Measurements from ENCODE around the gene THSD4. TPM values are rescaled to one million over a fixed set of nuclear protein-coding genes. Genes with fewer than 3 reads are reported as not detected.

THSD4 gene
- total and polyA plus RNA-seq, 7 donors = 1.4 to 7.8 (median 2.2) TPM

DNA sequence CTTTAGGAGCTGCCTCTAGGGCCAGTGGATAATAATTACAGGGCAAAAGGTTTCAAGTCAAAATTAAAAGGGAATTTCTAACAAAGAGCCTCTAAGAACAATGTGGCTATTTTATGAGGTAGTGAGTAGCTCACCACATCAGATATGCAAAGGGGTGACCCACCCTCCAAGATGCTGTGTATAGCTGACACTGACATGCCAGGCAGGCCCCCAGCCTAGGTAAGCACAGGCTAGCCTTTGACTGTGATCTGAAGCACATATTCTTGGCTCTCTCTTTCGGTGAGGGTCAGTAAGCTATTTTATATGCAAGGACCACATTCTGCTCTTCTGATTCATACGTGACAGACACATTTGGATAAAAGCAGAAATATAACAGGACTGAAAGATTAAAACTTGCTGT, 2.8 kb upstream of the THSD4 start:
- H3K9me3 ChIP-seq = no peaks in the 10 kb centered on the region
- peaks cover 0 to 12% (median 0%) of the 10 kb centered on the region in 3 donors for H3K27me3 ChIP-seq
- TF ChIP-seq POLR2AphosphoS5 (IDR thresholded peaks at IDR 0.05) (no peak), EP300 (IDR thresholded peaks at IDR 0.05) (no peak), POLR2A (IDR thresholded peaks at IDR 0.05) (no peak)
- TF ChIP-seq, protein P1, sequence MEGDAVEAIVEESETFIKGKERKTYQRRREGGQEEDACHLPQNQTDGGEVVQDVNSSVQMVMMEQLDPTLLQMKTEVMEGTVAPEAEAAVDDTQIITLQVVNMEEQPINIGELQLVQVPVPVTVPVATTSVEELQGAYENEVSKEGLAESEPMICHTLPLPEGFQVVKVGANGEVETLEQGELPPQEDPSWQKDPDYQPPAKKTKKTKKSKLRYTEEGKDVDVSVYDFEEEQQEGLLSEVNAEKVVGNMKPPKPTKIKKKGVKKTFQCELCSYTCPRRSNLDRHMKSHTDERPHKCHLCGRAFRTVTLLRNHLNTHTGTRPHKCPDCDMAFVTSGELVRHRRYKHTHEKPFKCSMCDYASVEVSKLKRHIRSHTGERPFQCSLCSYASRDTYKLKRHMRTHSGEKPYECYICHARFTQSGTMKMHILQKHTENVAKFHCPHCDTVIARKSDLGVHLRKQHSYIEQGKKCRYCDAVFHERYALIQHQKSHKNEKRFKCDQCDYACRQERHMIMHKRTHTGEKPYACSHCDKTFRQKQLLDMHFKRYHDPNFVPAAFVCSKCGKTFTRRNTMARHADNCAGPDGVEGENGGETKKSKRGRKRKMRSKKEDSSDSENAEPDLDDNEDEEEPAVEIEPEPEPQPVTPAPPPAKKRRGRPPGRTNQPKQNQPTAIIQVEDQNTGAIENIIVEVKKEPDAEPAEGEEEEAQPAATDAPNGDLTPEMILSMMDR (IDR thresholded peaks at IDR 0.05) = no peak
- no peak for DNase-seq
- no peak overlapping the region for H3K27ac ChIP-seq
- intact Hi-C loops (cut with DNase I) = no loop called here
- H3K4me1 ChIP-seq = peaks cover 0 to 7% (median 6%) of the 10 kb centered on the region in 4 donors
- 93 to 94% methylated on average over 2 of the region's 2 CpGs for WGBS, 2 donors
- no peaks in the 10 kb centered on the region for H3K36me3 ChIP-seq
- H3K4me3 ChIP-seq = no peak overlapping the region

DNA sequence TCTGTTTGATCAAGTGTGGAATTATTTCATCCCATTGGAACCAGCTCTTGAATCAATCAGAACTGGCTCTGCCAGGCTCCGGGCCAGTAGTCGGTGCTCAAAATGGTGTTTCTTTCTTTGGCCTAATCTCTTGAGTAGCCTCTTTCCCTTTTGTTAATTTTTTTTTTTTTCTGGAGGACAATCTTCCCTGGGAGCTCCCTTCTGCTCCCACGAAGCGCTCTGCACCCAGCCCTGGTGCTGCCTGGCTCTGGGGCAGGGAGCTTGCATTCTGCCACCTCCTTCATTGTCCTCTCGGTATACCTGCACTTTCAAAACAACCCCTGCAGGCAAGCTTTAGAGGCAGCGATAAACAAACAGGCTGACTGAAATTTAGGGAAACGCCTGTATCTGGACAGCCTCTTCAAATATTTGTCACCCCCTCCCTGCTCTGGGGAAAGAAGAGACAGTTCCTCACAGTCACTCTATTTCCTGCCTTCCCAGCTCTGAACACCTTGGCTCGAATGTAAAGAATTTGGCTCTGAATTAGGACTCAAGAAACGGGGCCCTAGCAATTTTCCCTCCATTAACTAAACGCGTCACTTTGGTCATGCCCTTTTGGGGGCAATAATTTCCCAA, 1.1 kb upstream of the THSD4 start:
- H3K27me3 ChIP-seq = peaks cover 0 to 19% (median 0%) of the 10 kb centered on the region in 3 donors
- no peaks in the 10 kb centered on the region for H3K9me3 ChIP-seq
- peaks cover 0 to 7% (median 6%) of the 10 kb centered on the region in 4 donors for H3K4me1 ChIP-seq
- no peak for TF ChIP-seq EP300 (IDR thresholded peaks at IDR 0.05)
- TF ChIP-seq POLR2AphosphoS5 (IDR thresholded peaks at IDR 0.05) = no peak
- TF ChIP-seq POLR2A (IDR thresholded peaks at IDR 0.05) = no peak
- TF ChIP-seq, protein P1 (IDR thresholded peaks at IDR 0.05) = no peak
- H3K27ac ChIP-seq = no peak overlapping the region
- DNase-seq = no peak
- intact Hi-C loops (cut with DNase I) = no loop called here
- 73 to 76% methylated on average over 11 of the region's 11 CpGs for WGBS, 2 donors
- H3K36me3 ChIP-seq = no peaks in the 10 kb centered on the region
- no peak overlapping the region for H3K4me3 ChIP-seq

DNA sequence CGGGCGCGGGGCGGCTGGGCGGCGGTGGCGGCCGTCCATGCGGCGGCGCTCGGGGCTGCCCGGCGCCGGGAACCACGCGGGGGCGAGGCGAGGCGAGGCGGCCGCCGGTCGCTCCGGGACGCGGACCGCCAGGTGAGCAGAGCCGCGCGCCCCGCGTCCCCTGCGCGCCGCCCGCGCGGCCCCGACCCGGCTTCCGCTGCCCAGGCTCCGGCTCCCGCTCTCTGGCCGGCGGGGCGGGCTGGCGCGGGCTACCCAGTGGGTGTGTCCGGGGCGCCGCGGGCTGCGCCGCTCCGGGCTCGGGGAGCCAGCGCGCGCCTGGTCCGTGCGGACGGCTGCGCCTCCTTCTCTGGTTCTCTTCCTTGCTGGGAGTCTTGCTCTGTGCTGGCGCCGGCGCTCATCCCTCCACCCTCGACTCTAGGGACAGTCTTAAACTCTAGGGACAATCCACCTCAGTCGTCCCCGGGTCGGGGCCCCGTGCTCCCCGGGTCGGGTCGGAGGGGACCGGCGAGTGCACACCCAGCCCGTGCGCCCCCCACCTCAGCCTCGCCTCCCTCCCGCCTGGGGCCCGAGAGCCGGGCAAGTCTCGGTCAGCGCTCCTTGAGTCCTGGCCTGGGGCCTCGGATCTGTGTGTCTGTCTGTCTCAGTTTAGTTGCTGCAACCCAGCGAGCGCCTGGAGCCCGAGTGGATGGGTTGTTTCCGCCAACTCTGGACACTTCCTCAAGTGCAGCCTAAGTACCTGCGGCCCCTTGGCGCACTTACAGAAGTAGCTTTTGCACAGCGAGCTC, 488 bp downstream of the THSD4 start:
- peaks cover 0 to 7% (median 6%) of the 10 kb centered on the region in 4 donors for H3K4me1 ChIP-seq
- no peak for TF ChIP-seq EP300 (IDR thresholded peaks at IDR 0.05)
- no peak for TF ChIP-seq POLR2A (IDR thresholded peaks at IDR 0.05)
- TF ChIP-seq, protein P1 (IDR thresholded peaks at IDR 0.05) = no peak
- no peak for TF ChIP-seq POLR2AphosphoS5 (IDR thresholded peaks at IDR 0.05)
- peak overlapping the region; percentile 9 to 53 (median 44) for H3K4me3 ChIP-seq
- no peaks in the 10 kb centered on the region for H3K9me3 ChIP-seq
- intact Hi-C loops (cut with DNase I) = loop anchor here (1.0 kb wide), 1 partner anchor 324 kb away; no protein-coding TSS in a partner anchor
- H3K27ac ChIP-seq = no peak overlapping the region
- WGBS, 2 donors = 0 to 1% methylated on average over 93 of the region's 93 CpGs
- peaks cover 0 to 20% (median 0%) of the 10 kb centered on the region in 3 donors for H3K27me3 ChIP-seq
- DNase-seq = no peak
- H3K36me3 ChIP-seq = no peaks in the 10 kb centered on the region

DNA sequence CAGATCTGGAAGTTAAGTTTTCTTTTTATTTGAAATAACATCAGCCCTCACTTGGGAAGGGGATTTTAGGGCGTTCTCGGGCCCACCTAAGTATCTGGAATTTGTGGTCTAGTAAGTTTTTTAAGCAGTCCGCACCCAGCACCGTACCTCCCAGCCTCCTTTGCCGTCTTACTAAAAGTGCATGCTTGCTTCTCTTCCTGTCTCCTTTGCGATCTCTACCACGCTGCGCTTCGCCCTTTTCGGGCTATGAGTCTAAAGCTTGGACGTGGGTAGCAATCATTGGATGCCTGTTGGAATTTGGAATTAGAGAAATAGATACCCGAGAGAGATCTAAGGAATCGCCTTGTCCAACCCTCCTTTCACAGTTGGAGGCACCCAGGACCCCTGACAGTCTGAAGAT, 1.1 kb downstream of the THSD4 start:
- intact Hi-C loops (cut with DNase I) = no loop called here
- peaks cover 0 to 20% (median 0%) of the 10 kb centered on the region in 3 donors for H3K27me3 ChIP-seq
- no peak for DNase-seq
- H3K36me3 ChIP-seq = no peaks in the 10 kb centered on the region
- peaks cover 0 to 7% (median 6%) of the 10 kb centered on the region in 4 donors for H3K4me1 ChIP-seq
- no peak overlapping the region for H3K27ac ChIP-seq
- H3K4me3 ChIP-seq = peak overlapping the region in 3 of 4 donors; percentile 40 to 53 (median 49)
- TF ChIP-seq, protein P1 (IDR thresholded peaks at IDR 0.05) = no peak
- TF ChIP-seq POLR2A (IDR thresholded peaks at IDR 0.05) (no peak), EP300 (IDR thresholded peaks at IDR 0.05) (no peak), POLR2AphosphoS5 (IDR thresholded peaks at IDR 0.05) (no peak)
- H3K9me3 ChIP-seq = no peaks in the 10 kb centered on the region
- 4 to 13% methylated on average over 13 of the region's 13 CpGs for WGBS, 2 donors

Data from sigmoid colon (tissue), 7 donors.